ENCODE measurements around the gene GPT2. TPM values are rescaled to one million over a fixed set of nuclear protein-coding genes. Genes with fewer than 3 reads are reported as not detected.
A peak's percentile ranks its signal among the peaks of the same experiment; 100 is the strongest.
"Not testable (repeated sequence)": the region's sequence is repeated elsewhere in the genome, so short reads cannot be mapped to it uniquely, and the experiment has no call there.

GPT2 gene
- total RNA-seq, 1 donor from 2014 or later = 12.9 TPM

- Mint-ChIP-seq H3K9me3 (no peaks in the 10 kb centered on the region), H3K4me1 (ENCODE audit: low read depth) (no peaks in the 10 kb centered on the region), H3K4me3 (ENCODE audit: low read depth) (no peak overlapping the region), H3K27me3 (ENCODE audit: low read depth) (no peaks in the 10 kb centered on the region), H3K36me3 (ENCODE audit: low read depth) (peaks cover 8% of the 10 kb centered on the region), H3K27ac (no peak overlapping the region)
- DNase-seq (ENCODE audit: low spot score) = no peak
- intact Hi-C loops (cut with micrococcal nuclease) = no loop called here
These were observed 39.5 kb downstream of the GPT2 start for GRCh38 chr16:46923513-46924295.

- Mint-ChIP-seq H3K9me3 (no peaks in the 10 kb centered on the region), H3K4me3 (ENCODE audit: low read depth) (no peak overlapping the region), H3K4me1 (ENCODE audit: low read depth) (no peaks in the 10 kb centered on the region), H3K27me3 (ENCODE audit: low read depth) (no peaks in the 10 kb centered on the region), H3K27ac (no peak overlapping the region), H3K36me3 (ENCODE audit: low read depth) (peaks cover 13% of the 10 kb centered on the region)
- intact Hi-C loops (cut with micrococcal nuclease) = no loop called here
- no peak for DNase-seq (ENCODE audit: low spot score)
These were observed 40.2 kb downstream of the GPT2 start for GRCh38 chr16:46924402-46924801.

GRCh38 chr16:46926470-46927225 lies 42.5 kb downstream of the GPT2 start:
- intact Hi-C loops (cut with micrococcal nuclease) = no loop called here
- H3K36me3 Mint-ChIP-seq (ENCODE audit: low read depth) = peaks cover 13% of the 10 kb centered on the region
- H3K27ac Mint-ChIP-seq = no peak overlapping the region

GRCh38 chr16:46927273-46927672 lies 43.1 kb downstream of the GPT2 start:
- Mint-ChIP-seq H3K9me3 (no peaks in the 10 kb centered on the region), H3K4me1 (ENCODE audit: low read depth) (no peaks in the 10 kb centered on the region), H3K4me3 (ENCODE audit: low read depth) (no peak overlapping the region), H3K27ac (peak overlapping the region; percentile 26), H3K27me3 (ENCODE audit: low read depth) (no peaks in the 10 kb centered on the region), H3K36me3 (ENCODE audit: low read depth) (peaks cover 13% of the 10 kb centered on the region)
- intact Hi-C loops (cut with micrococcal nuclease) = no loop called here
- DNase-seq (ENCODE audit: low spot score) = no peak

More at GRCh38 chr16:46926470-46927225, 42.5 kb downstream of the GPT2 start:
- Mint-ChIP-seq H3K4me3 (ENCODE audit: low read depth) (no peak overlapping the region), H3K27me3 (ENCODE audit: low read depth) (no peaks in the 10 kb centered on the region), H3K9me3 (no peaks in the 10 kb centered on the region), H3K4me1 (ENCODE audit: low read depth) (no peaks in the 10 kb centered on the region)
- DNase-seq (ENCODE audit: low spot score) = no peak

- Mint-ChIP-seq H3K4me3 (ENCODE audit: low read depth) (no peak overlapping the region), H3K27ac (no peak overlapping the region)
These were observed 44.6 kb downstream of the GPT2 start for GRCh38 chr16:46928811-46929210.

GRCh38 chr16:46929378-46930332 lies 45.5 kb downstream of the GPT2 start:
- DNase-seq (ENCODE audit: low spot score) = peak; percentile 46
- Mint-ChIP-seq H3K9me3 (no peaks in the 10 kb centered on the region), H3K27ac (no peak overlapping the region), H3K27me3 (ENCODE audit: low read depth) (no peaks in the 10 kb centered on the region), H3K4me1 (ENCODE audit: low read depth) (no peaks in the 10 kb centered on the region), H3K4me3 (ENCODE audit: low read depth) (no peak overlapping the region), H3K36me3 (ENCODE audit: low read depth) (peaks cover 10% of the 10 kb centered on the region)
- intact Hi-C loops (cut with micrococcal nuclease) = loop anchor here (2.0 to 5.0 kb wide), 2 partner anchors 75 to 257 kb away; no protein-coding TSS in a partner anchor

More at GRCh38 chr16:46928811-46929210, 44.6 kb downstream of the GPT2 start:
- H3K27me3 Mint-ChIP-seq (ENCODE audit: low read depth) = no peaks in the 10 kb centered on the region
- H3K9me3 Mint-ChIP-seq = no peaks in the 10 kb centered on the region
- DNase-seq (ENCODE audit: low spot score) = no peak
- intact Hi-C loops (cut with micrococcal nuclease) = loop anchor here (2.0 kb wide), 1 partner anchor 74 kb away; no protein-coding TSS in a partner anchor
- no peaks in the 10 kb centered on the region for H3K4me1 Mint-ChIP-seq (ENCODE audit: low read depth)
- H3K36me3 Mint-ChIP-seq (ENCODE audit: low read depth) = peaks cover 10% of the 10 kb centered on the region

GRCh38 chr16:46930861-46931260 lies 46.7 kb downstream of the GPT2 start:
- H3K4me3 Mint-ChIP-seq (ENCODE audit: low read depth) = no peak overlapping the region
- no peak for DNase-seq (ENCODE audit: low spot score)
- no peaks in the 10 kb centered on the region for H3K9me3 Mint-ChIP-seq
- H3K36me3 Mint-ChIP-seq (ENCODE audit: low read depth) = peaks cover 10% of the 10 kb centered on the region
- no peaks in the 10 kb centered on the region for H3K27me3 Mint-ChIP-seq (ENCODE audit: low read depth)
- H3K4me1 Mint-ChIP-seq (ENCODE audit: low read depth) = no peaks in the 10 kb centered on the region
- H3K27ac Mint-ChIP-seq = no peak overlapping the region
- intact Hi-C loops (cut with micrococcal nuclease) = loop anchor here (5.0 kb wide), 1 partner anchor 259 kb away; no protein-coding TSS in a partner anchor

- DNase-seq (ENCODE audit: low spot score) = no peak
- Mint-ChIP-seq H3K27me3 (ENCODE audit: low read depth) (no peaks in the 10 kb centered on the region), H3K9me3 (no peaks in the 10 kb centered on the region), H3K4me3 (ENCODE audit: low read depth) (no peak overlapping the region), H3K27ac (no peak overlapping the region), H3K4me1 (ENCODE audit: low read depth) (no peaks in the 10 kb centered on the region), H3K36me3 (ENCODE audit: low read depth) (peaks cover 4% of the 10 kb centered on the region)
- intact Hi-C loops (cut with micrococcal nuclease) = loop anchor here (5.0 kb wide), 1 partner anchor 261 kb away; no protein-coding TSS in a partner anchor
These were observed 48.6 kb downstream of the GPT2 start for GRCh38 chr16:46932802-46933201.

GRCh38 chr16:46937536-46937935 lies 53.4 kb downstream of the GPT2 start:
- DNase-seq (ENCODE audit: low spot score) = no peak
- intact Hi-C loops (cut with micrococcal nuclease) = no loop called here
- no peak overlapping the region for H3K27ac Mint-ChIP-seq
- no peak overlapping the region for H3K4me3 Mint-ChIP-seq (ENCODE audit: low read depth)
- no peaks in the 10 kb centered on the region for H3K36me3 Mint-ChIP-seq (ENCODE audit: low read depth)
- no peaks in the 10 kb centered on the region for H3K27me3 Mint-ChIP-seq (ENCODE audit: low read depth)
- peaks cover 2% of the 10 kb centered on the region for H3K4me1 Mint-ChIP-seq (ENCODE audit: low read depth)
- no peaks in the 10 kb centered on the region for H3K9me3 Mint-ChIP-seq

- H3K27me3 Mint-ChIP-seq (ENCODE audit: low read depth); DNase-seq (ENCODE audit: low spot score); H3K36me3 Mint-ChIP-seq (ENCODE audit: low read depth); H3K27ac Mint-ChIP-seq; H3K9me3 Mint-ChIP-seq; H3K4me3 Mint-ChIP-seq (ENCODE audit: low read depth): not testable (repeated sequence)
- intact Hi-C loops (cut with micrococcal nuclease) = loop anchor here (5.0 kb wide), 1 partner anchor 198 kb away; the partner anchor contains the start of gene NETO2
- peaks cover 14% of the 10 kb centered on the region for H3K4me1 Mint-ChIP-seq (ENCODE audit: low read depth)
These were observed 60.6 kb downstream of the GPT2 start for GRCh38 chr16:46944713-46945112.

GRCh38 chr16:46947900-46948547 lies 63.9 kb downstream of the GPT2 start:
- peaks cover 9% of the 10 kb centered on the region for H3K4me1 Mint-ChIP-seq (ENCODE audit: low read depth)
- DNase-seq (ENCODE audit: low spot score) = no peak
- H3K36me3 Mint-ChIP-seq (ENCODE audit: low read depth) = no peaks in the 10 kb centered on the region
- intact Hi-C loops (cut with micrococcal nuclease) = loop anchor here (2.0 to 5.0 kb wide), 3 partner anchors 69 to 1217 kb away; partner anchors contain the start of gene NETO2
- H3K27ac Mint-ChIP-seq = no peak overlapping the region
- H3K4me3 Mint-ChIP-seq (ENCODE audit: low read depth) = no peak overlapping the region
- no peaks in the 10 kb centered on the region for H3K9me3 Mint-ChIP-seq
- no peaks in the 10 kb centered on the region for H3K27me3 Mint-ChIP-seq (ENCODE audit: low read depth)
